ENCODE data around the gene PSMB5. TPM values are rescaled to one million over a fixed set of nuclear protein-coding genes. Genes with fewer than 3 reads are reported as not detected.

The PSMB5 gene
- total RNA-seq, 1 experiment from 2014 or later, result 447 TPM

DNA sequence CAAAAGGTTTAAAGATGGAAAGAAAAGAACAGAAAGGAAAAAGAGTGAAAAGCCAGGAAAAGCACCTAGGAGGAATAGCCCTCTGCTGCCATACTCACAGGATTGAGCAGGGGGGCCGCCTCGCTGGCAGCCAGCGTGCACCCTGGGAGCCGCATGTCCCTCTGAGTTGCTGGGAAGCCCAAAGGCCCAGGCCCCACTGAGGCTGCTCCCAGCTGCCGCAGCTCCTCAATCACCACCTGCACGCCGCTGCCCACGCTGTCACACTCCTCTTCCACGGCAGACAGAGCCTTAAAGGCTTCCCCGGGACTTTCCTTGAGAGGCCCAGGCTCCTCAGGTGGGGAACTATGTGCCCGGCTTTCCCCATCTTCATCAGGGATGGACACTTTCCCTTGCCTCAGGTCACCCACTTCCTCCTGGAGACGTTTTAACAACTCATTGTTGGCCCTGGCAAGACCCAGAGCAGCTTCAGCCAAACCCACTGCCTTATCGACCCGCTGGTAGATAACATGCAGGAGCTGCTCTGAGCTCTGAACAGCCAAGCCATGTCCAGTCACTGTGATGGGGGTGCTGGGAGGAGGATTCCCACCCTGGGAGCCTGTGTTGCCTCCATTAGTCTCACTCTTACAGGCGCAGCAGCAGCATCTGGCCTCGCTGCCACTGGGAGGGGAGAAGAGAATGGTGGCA, 36.2 kb downstream of the PSMB5 start:
- in situ Hi-C loops (cut with HindIII; ENCODE audit: low sequenced_read_pairs), result no loop called here

DNA sequence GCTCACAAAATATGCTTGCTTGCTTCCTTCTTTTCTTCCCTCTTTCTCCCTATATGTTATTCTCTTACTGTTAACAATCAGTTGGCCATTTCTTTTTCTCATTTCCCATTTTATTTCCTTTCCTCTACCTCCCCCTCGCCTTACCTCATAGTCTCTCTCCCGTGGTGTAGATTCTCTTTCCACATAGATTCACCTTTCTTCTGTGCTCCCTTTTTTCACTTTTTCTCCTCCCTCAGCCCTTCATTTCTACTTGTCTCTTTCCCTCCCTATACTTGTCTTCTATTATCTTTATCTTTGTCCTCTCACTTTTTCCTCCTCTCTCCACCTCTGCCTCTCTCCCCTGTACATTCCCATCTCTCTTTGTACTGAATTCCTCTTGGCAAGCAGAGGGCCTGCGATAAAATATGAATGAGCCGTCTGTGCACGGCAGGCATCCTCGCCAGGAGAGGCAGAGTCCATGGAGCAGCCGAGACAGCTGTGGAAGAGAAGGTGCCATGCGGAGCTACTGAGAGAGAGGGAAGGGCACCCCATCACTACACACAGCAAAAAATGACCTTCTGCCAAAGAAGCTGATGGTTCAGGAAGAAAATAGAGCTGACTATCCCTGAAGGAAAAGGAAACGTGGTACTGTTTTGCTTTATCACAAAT, 36.9 kb downstream of the PSMB5 start:
- DNase-seq (ENCODE audit: low spot score), result no peak
- in situ Hi-C loops (cut with HindIII; ENCODE audit: low sequenced_read_pairs), result no loop called here

More for the DNA sequence above, 36.2 kb downstream of the PSMB5 start:
- DNase-seq (ENCODE audit: low spot score), result no peak

DNA sequence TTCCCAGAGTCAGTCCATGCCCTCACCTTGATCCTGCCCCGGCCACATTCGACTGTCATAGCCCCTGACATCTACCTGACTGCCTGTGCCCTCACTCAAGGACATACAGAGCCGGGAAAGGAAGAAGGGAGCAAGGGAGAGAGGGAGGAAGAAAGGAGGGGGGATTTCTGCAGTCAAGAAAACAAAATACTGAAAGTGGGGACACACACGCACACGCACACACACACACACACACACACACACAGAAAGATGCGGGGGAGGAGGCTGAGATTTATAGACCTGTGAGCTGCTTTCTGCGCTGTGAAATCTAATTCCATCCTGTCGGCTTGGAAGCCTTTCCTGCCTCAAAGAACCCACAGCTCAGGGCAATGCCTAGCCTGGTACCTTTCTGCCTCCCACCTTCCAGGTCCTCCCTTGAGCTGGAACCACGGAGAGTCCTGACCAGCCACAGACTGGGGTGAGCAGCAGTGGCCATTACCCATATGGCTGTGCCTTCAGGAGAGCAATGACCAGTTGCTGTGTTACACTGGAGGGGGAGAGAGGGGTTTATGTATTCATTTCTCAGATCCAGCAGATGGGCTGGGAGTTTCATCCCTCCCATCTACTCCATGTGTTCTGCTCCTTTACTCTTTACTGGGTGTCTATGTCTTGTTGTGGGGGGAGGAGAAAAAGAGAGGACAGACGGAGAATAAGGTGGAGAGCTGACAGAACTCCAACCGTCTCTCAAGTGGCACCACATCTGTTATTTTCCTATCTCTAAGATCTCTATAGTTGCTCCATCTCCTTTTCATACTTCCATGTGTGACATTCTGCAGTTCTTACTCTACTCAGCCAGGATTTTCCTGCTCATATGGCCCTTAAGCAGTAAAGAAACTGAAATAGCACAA, 37.7 kb downstream of the PSMB5 start:
- no peak for DNase-seq (ENCODE audit: low spot score)
- in situ Hi-C loops (cut with HindIII; ENCODE audit: low sequenced_read_pairs), result no loop called here

DNA sequence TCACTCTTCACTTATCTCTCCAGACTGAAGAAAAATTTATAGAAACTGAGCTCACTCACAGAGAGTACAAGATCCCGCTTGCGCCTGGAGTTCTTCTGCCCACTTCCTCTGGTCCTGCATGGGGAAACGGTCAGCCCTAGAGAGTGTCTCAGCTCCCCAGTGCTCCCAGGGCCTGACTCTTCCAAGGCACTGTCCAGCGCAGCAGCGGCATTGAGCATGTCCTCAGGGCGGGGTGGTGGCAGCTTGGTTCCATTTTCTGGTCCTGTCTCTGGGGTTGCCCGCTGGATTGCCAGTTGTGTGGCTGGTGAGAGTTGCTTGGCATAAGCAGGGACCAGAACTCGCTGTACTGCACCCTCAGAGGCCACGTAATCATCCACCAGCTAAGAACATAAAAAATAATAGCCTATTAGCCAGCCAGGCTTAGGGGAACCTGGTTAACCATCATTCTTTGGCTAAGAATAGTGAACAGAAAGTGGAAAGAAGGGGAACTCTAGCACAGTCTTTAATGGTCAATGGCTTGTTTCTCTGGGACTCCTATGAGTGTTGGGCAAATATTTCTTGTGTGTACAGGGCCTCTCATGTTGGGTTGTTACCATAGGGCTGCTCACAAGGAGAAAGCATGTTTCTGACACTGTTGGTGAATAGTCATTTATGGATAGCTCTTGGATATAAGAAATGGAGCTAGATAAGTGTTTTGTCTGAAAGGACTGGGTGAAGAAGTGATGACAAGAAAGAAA, 38.6 kb downstream of the PSMB5 start:
- DNase-seq (ENCODE audit: low spot score), result no peak
- in situ Hi-C loops (cut with HindIII; ENCODE audit: low sequenced_read_pairs), result no loop called here

DNA sequence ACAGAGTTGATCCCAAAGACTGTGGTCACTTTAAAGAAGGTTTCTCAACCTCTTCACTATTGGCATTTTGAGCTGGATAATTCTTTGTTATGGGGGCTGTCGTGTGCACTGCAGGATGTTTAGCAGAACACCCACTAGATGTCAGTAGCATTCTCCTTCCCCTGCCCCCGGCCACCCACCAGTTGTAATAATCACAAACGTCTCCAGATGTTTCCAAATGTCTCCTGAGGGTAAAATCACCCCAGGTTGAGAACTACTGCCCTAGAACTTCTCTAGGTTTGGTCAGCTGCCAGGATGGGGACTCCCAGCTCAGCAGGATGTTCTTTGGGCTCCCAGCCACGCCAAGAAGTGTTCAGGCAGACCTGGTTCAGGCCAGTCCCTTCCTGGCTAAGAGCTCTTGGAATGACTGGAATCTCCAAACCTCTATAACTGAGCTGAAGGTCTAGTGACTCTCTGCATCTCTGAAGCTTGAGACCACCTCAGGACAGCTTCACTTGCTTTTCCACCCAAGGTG, 39.9 kb downstream of the PSMB5 start:
- in situ Hi-C loops (cut with HindIII; ENCODE audit: low sequenced_read_pairs), result no loop called here
- no peak for DNase-seq (ENCODE audit: low spot score)

DNA sequence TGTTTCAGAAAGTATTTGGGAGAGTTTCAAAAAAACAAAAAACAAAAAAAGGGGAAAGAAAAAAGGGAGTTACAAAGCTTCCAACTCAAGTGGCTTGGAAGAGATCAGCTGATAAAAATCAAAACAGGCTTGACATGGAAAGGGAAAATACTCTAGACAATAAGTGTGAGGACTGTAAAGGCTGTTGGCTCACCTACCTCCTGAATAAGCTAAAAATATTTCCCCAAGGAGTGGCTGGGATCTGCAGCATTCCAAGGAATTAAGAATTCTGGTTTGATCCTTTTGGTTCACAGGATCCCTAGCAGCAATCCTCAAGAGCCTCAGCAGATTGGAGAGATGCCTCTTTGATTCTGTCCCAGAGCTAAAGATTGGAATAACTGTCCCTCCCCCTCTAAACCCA, 41.2 kb downstream of the PSMB5 start:
- no peak for DNase-seq (ENCODE audit: low spot score)
- in situ Hi-C loops (cut with HindIII; ENCODE audit: low sequenced_read_pairs), result no loop called here

DNA sequence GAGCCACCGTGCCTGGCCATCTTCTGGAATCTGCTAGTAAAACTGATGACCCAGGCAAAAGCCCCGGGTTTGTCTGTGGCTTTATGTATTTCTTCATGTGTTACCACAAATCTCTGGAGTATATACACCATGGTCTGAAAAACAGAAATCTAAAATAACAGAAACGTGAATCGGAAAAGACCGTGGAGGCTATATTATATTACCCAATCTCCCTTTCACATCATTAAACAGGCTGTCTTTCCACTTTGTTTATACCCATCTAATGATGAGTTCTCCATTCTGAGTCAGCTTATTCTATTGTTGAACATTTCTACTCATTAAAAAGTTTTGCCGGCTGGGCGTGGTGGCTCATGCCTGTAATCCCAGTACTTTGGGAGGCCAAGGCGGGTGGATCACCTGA, 42.8 kb downstream of the PSMB5 start:
- in situ Hi-C loops (cut with HindIII; ENCODE audit: low sequenced_read_pairs), result no loop called here
- no peak for DNase-seq (ENCODE audit: low spot score)

DNA sequence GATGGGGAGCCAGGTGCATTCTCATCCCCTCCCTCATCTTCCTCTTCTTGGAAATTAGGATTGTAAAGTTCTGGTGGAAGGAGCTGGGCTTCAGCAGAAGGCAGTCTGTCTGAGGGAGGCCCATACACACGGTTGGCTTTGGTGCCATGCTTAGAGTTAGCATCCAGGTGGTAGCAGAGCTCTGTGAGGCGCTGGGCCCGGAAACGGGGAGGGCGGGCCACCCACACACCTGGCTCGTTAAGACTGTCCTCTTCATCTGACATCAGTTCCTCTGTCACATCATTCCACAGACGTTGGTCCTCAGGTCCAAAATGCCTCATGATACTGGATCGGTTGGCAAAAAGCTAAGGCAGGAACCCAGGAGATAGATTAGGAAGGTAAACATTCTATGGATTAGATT, 47.4 kb downstream of the PSMB5 start:
- in situ Hi-C loops (cut with HindIII; ENCODE audit: low sequenced_read_pairs), result loop anchor here (10.0 kb wide), 1 partner anchor 78 kb away; no protein-coding TSS in a partner anchor
- no peak for DNase-seq (ENCODE audit: low spot score)

DNA sequence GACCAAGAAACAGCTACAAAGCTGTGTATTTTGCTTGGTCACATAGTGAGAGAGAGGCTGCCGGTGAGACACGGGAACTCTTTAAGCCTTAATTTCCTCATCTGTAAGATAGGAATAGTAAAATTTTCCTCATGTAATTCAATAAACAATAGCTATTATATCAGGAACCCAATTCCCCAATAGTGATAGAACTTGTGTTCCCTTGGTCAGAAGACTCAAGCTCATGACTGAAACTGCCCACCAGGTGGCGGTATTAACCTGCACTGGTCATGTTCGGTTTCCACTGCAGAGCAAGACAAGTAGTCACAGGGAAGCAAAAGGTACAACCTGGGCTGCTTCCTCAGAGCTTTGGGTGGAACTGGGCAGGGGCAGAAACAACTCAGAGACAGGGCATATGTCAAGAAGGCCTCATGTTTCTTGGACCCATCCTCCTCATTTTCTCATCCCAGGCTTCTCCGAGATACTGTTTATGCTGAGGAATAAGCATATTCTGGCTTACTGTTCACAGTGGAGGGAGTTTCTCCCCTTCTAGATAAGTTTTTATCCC, 48.1 kb downstream of the PSMB5 start:
- in situ Hi-C loops (cut with HindIII; ENCODE audit: low sequenced_read_pairs), result loop anchor here (10.0 kb wide), 1 partner anchor 78 kb away; no protein-coding TSS in a partner anchor
- DNase-seq (ENCODE audit: low spot score), result peak; percentile 93

DNA sequence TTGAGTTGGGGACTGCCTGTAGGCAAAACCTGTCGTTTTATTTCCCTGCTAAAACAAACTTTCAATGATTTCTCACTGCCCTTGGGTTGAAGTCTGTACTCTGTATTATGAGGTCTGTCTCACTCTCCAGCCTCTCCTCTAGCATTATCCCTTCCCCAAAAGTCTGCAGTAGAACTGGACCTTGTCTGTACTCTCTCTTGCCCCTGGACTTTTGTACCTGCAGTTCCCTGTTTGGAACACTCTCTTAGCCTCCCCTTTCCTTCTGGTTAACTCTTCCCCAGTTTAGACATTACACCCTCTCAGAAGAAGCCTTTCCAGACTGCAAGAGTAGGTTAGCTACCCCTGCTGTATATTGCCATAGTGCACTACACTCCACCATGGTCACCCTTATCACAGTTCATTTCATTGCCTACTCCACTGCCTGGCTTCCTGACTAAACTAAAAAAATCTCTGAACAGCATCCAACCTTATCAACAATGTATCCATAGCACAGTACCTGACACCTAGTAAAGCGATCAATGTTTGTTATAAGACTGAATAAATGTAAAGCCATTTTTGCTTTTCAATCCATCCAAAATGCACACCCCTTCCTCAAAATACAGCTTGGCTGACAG, 48.7 kb downstream of the PSMB5 start:
- in situ Hi-C loops (cut with HindIII; ENCODE audit: low sequenced_read_pairs), result loop anchor here (10.0 kb wide), 1 partner anchor 79 kb away; no protein-coding TSS in a partner anchor
- no peak for DNase-seq (ENCODE audit: low spot score)

DNA sequence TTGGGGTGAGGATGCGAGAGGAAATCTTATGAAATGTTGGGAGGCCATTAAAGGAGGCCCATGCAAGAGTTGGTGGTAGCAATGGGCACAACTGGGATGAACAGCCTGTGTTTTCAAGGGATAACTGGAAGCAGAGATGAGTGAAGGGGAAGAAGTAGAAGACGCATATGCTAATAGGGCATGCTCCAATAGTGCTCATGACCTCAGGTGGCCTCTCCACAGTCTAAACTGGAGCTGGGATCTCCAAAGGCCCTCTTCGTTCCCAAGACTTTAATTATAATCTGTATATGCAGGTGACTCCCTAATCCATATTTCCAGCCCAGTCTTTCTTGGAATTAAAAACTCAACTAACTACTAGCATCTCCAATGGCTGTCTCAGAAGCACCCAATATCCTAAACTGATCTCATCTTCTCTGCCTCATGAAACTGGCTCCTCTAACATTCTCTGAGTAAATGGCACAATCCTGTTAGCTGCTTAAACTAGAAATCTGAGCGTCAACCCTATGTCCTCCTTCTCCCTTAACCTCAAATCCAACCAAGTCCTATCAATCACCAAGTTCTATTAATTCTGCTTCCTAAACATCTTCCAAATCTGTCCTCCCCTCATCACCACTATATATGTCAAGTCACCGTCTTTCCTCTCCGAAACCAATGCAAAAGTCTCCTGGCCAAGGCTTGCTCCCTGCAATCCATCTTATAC, 49.6 kb downstream of the PSMB5 start:
- in situ Hi-C loops (cut with HindIII; ENCODE audit: low sequenced_read_pairs), result loop anchor here (10.0 kb wide), 1 partner anchor 80 kb away; no protein-coding TSS in a partner anchor
- DNase-seq (ENCODE audit: low spot score), result no peak

DNA sequence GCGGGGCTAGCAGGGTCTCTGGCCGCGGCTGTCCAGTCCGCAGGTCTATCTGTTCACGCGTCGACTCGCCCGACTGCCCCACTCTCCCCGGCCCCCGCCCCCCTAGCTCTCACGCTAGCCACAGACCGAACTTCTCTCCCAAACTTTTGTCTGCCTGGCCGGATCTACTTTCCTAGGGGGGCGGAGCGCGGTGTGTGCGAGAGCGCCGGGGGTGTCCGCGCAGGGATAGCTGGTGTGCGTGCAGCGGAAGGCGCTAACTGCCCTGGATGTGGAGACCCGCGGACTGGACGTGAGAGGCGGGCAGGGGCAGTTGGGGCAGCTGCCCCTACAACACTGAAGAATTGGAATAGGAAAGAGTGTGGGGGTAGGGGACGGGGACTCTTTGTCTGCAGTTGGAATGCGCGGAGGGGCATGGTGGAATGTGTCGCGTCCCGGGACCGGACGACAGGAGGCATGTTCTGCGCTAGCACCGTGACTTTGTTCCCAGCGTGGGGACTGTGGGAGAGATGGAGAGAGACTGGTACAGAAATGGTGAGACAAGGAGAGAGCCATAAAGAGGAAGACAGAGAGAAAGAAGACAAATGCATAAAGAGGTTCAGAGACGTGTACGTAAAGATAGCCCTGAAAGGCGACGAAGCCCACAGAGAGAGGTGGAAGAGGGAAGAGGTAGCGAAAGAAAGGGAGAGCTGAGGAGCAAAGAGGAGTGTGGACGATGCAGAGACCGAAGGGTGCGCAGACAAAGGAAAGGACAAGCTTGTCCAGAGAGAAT, 52.0 kb downstream of the PSMB5 start, which contains the start of gene AJUBA:
TSS of gene AJUBA (minus strand) at position 75 of the 769 bp plus-strand sequence. CDS start 285 bp downstream, outside the sequence.
- DNase-seq (ENCODE audit: low spot score), result peak; percentile 23
- in situ Hi-C loops (cut with HindIII; ENCODE audit: low sequenced_read_pairs), result loop anchor here (10.0 kb wide), 1 partner anchor 82 kb away; no protein-coding TSS in a partner anchor

DNA sequence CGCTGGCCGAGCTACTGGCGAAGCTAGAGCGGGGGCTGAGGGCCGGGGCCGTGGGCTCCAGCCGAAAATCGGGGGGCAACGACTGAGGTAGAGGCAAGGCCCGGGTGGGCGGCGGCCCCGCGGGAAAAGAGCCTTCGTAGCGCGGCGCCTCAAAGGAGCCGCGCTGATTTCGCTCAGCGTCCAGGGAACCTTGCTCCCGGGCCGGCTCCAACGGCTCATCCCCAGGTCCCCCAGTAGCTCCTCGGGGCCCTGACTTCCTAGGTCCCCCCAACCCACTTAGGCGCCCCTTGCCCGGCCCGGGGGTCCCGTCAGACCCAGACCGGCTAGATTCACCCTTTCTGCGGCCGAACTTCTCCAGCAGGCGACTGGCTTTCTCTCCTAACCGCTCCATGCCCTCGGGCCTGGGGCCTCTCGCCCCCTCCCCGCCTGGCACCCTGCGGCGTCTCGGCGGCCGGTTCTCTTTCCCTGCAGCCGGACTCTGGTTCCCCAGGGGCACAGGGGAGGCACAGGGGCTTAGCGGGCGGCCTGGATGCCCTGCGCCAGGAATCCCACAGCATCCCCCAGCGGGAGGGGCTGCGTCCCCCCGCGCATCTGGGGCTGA, 52.7 kb downstream of the PSMB5 start:
- DNase-seq (ENCODE audit: low spot score), result no peak
- in situ Hi-C loops (cut with HindIII; ENCODE audit: low sequenced_read_pairs), result loop anchor here (10.0 kb wide), 1 partner anchor 83 kb away; no protein-coding TSS in a partner anchor

DNA sequence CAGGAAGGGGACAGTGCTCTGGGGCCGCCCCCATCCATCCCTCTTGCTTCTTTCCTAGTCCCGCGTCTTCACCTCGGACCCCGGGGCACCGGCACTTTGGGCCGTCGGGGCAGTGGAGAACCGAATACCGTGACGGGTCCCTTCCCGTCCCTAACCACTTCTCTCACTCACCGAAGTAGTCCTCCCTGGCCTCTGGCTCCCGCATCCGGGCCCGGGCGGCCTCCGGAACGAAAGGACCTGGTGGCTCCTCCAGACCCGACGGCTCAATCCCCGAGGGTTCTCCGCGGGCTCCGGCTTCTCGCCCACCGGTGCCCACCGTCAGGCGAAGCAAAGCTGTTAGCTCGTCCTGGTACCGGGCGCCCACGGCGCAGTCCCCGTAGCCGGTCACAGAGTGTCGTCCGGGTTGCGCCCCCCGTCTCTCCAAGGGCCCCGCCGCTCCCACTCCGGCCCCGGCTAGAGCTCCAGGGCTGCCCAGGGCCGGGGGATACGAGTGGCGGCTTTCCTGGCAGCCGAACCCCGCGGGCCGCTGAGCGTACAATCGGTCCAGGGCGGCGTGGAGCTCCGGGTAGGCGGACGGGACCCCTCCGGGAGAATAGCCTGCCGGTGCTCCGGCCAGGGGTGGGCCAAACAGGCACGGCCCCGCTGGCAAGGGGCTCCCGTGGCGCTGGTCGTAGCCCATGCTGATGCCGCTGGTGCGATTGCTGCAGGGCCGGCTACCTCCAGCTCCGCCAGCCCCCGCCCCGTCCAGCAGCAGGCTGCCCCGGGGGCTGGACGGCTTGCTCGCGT, 53.4 kb downstream of the PSMB5 start:
- in situ Hi-C loops (cut with HindIII; ENCODE audit: low sequenced_read_pairs), result loop anchor here (10.0 kb wide), 1 partner anchor 84 kb away; no protein-coding TSS in a partner anchor
- no peak for DNase-seq (ENCODE audit: low spot score)

DNA sequence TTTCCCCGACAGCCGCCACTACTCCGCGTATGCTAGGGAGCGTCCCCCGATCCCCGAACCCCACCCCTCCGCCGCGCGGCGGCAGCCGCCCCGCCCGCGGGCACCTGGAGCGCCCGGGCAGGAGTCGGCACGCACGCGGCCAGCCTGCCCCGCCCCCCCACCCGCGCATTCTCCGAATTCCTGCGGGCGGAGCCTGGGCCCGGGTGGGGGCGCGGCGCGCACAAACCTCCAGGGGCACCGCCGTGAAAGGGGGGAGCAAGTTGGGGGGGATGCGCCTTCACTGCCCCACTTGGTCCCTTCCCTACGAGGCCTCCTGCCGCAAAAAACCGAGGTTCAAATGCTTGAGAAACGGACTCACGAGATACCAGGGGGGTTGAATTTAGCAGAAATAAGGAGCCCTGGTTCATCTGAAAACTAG, 54.0 kb downstream of the PSMB5 start:
- DNase-seq (ENCODE audit: low spot score), result no peak
- in situ Hi-C loops (cut with HindIII; ENCODE audit: low sequenced_read_pairs), result loop anchor here (10.0 kb wide), 1 partner anchor 84 kb away; no protein-coding TSS in a partner anchor
